Psoas muscle (tissue), 8 donors: ENCODE data around the gene CKAP2L. TPM values are rescaled to one million over a fixed set of nuclear protein-coding genes. Genes with fewer than 3 reads are reported as not detected.

ENCODE experiments used
- ATAC-seq, 4 donors: fragments of 200-7000 bp; cut with Tn5 transposase; one replicate each; pipeline ENCODE4 v1.9.1; 2020; ENCODE audit warnings: moderate library complexity in 3 of 4, mild to moderate bottlenecking in 2 of 4
- DNase-seq, 2 donors: peaks; one replicate each; pipeline ENCODE4 v3.0.0-alpha.2; 2020
- H3K27ac ChIP-seq: fragments of 200-600 bp; one replicate; pipeline ENCODE4 v1.8.0; 2022
- H3K27me3 ChIP-seq, 3 donors: fragments of 200-600 bp in 1 of 3; one replicate each; pipeline versions ENCODE4 v1.6.1 to v1.8.0; 2013 to 2022; ENCODE audit warnings: low read length in 2 of 3, mild to moderate bottlenecking in 2 of 3, moderate library complexity in 1 of 3; ENCODE audit not compliant: insufficient read depth in 3 of 3
- H3K36me3 ChIP-seq, 2 donors: fragments of 200-600 bp in 1 of 2; one replicate each; pipeline versions ENCODE4 v1.6.1 to v1.8.0; 2013 to 2022; ENCODE audit warnings: low read depth in 1 of 2, mild to moderate bottlenecking in 1 of 2, moderate library complexity in 1 of 2; ENCODE audit not compliant: insufficient read depth in 1 of 2
- H3K4me1 ChIP-seq: fragments of 200-600 bp; one replicate; pipeline ENCODE4 v1.8.0; 2022
- H3K4me3 ChIP-seq: fragments of 200-600 bp; one replicate; pipeline ENCODE4 v1.8.0; 2022; ENCODE audit warnings: mild to moderate bottlenecking
- H3K9me3 ChIP-seq: fragments of 200-600 bp; one replicate; pipeline ENCODE4 v1.8.0; 2022
- CTCF ChIP-seq: fragments of 200-600 bp; IDR thresholded peaks from one replicate; pipeline ENCODE4 v1.8.0; 2022; ENCODE audit warnings: antibody characterized with exemption
- WGBS, 3 donors: extraction: QIAGEN DNeasy Blood & Tissue Kit; methylation state at CpG; one replicate each; pipeline versions ENCODE4 v1.1.6 to v1.1.7; 2013; 5-methylcytosine and 5-hydroxymethylcytosine counted together
- intact Hi-C, 2 donors: fragments of 100-400 bp; cut with DNase I; formaldehyde crosslinking; loops; one replicate each; pipeline versions ENCODE4 v1.11.0 to v1.14.2; 2022
- polyA plus RNA-seq, 3 donors: library from polyadenylated mRNA; stranded (reverse); fragments of 200-250 nt; gene quantifications; one replicate each; pipeline ENCODE4 v1.2.3, GENCODE V29; 2013
- total RNA-seq, 4 donors: library from RNA; stranded (reverse); fragmentation: NEBNext Ultra II Directional in 2 of 4; extraction: Animal tissue kit (Norgen Biotek cat#: 25700) in 2 of 4; gene quantifications; one replicate each; pipeline versions ENCODE4 v1.2.1 to v1.2.4, GENCODE V29; 2021 to 2023
- donor health status: healthy with polysubstance abuse.
- donor health status: DM: no; HTN: no; CAD: no; lungs with moderate emphysema.
- donor health status: Bipolar disorder and iron deficiency.
- donor health status: healthy.
- donor health status: DM: yes; HTN: yes; CAD: no.
- donor health status: DM: no; HTN: no; CAD: no.
- donor health status: DM: no; HTN: no; CAD: no.
- donor health status: DM: yes; HTN: yes; CAD: no.

Gene CKAP2L
- total and polyA plus RNA-seq, 7 donors = 0.05 to 0.19 (median 0.09) TPM; not detected in 3

- no peak for ATAC-seq
- Histone ChIP-seq H3K27me3 (no peaks in the 10 kb centered on the region), H3K27ac (no peak overlapping the region), H3K9me3 (no peaks in the 10 kb centered on the region), H3K4me3 (no peak overlapping the region), H3K36me3 (no peaks in the 10 kb centered on the region), H3K4me1 (no peaks in the 10 kb centered on the region)
- DNase-seq = no peak
- intact Hi-C loops = loop anchor here in 1 of 2 donors (5.0 kb wide), 1 partner anchor 126 kb away; no protein-coding TSS in a partner anchor
- 56 to 61% (median 56%) methylated on average over 11 of the region's 11 CpGs for WGBS, 3 donors
- TF ChIP-seq CTCF = no peak
These were observed 35.8 kb downstream of the CKAP2L start for GRCh38 chr2:112728378-112729175.

- Histone ChIP-seq H3K27ac (no peak overlapping the region), H3K4me3 (no peak overlapping the region), H3K36me3 (no peaks in the 10 kb centered on the region), H3K9me3 (no peaks in the 10 kb centered on the region), H3K4me1 (no peaks in the 10 kb centered on the region), H3K27me3 (no peaks in the 10 kb centered on the region)
- intact Hi-C loops = loop anchor here in 1 of 2 donors (5.0 kb wide), 1 partner anchor 126 kb away; no protein-coding TSS in a partner anchor
- ATAC-seq (no peak), DNase-seq (no peak)
- WGBS, 3 donors = 74 to 81% (median 74%) methylated on average over 4 of the region's 4 CpGs
- TF ChIP-seq CTCF = no peak
These were observed 36.4 kb downstream of the CKAP2L start for GRCh38 chr2:112728029-112728362.

- no peak overlapping the region for H3K4me3 ChIP-seq
- H3K4me1 ChIP-seq = no peaks in the 10 kb centered on the region
- DNase-seq = no peak
- no peak overlapping the region for H3K27ac ChIP-seq
- no peaks in the 10 kb centered on the region for H3K27me3 ChIP-seq
- intact Hi-C loops = loop anchor here (2.0 to 5.0 kb wide), 2 partner anchors 101 to 125 kb away; no protein-coding TSS in a partner anchor
- no peaks in the 10 kb centered on the region for H3K9me3 ChIP-seq
- no peak for ATAC-seq
- no peak for TF ChIP-seq CTCF
- 83 to 87% (median 83%) methylated on average over 19 of the region's 19 CpGs for WGBS, 3 donors
- no peaks in the 10 kb centered on the region for H3K36me3 ChIP-seq
These were observed 37.0 kb downstream of the CKAP2L start for GRCh38 chr2:112727276-112728028.

- TF ChIP-seq CTCF = peak; percentile 92
- ATAC-seq = peak; percentile 91 to 99 (median 92)
- H3K27ac ChIP-seq = no peak overlapping the region
- H3K36me3 ChIP-seq = no peaks in the 10 kb centered on the region
- 26 to 33% (median 28%) methylated on average over 18 to 19 of the region's 19 CpGs for WGBS, 3 donors
- DNase-seq = peak; percentile 89 to 92
- intact Hi-C loops = loop anchor here (1.0 to 5.0 kb wide), 3 partner anchors 100 to 126 kb away; no protein-coding TSS in a partner anchor
- H3K4me1 ChIP-seq = no peaks in the 10 kb centered on the region
- H3K4me3 ChIP-seq = no peak overlapping the region
- H3K9me3 ChIP-seq = no peaks in the 10 kb centered on the region
- H3K27me3 ChIP-seq = no peaks in the 10 kb centered on the region
These were observed 37.8 kb downstream of the CKAP2L start for GRCh38 chr2:112726487-112727190.
